IMR-90 (cell line): ENCODE data around the gene DDX41. TPM values are rescaled to one million over a fixed set of nuclear protein-coding genes. Genes with fewer than 3 reads are reported as not detected.

Experiments
- ATAC-seq: fragments of 200-7000 bp; cut with Tn5 transposase; 2 replicates; pipeline ENCODE4 v1.9.1; 2020; ENCODE audit warnings: low read depth, mild to moderate bottlenecking, moderate library complexity
- BruUV-seq: library from RNA; stranded (reverse); fragments of 400-500 nt; replicated peaks from 2 replicates; lab custom pipeline; 2021; lab: Mats Ljungman, UMichigan
- CTCF ChIA-PET: fragments of 300-600 bp; formaldehyde crosslinking; extraction: SDS; loops from one replicate; lab custom pipeline; 2021; ENCODE audit warnings: antibody characterized with exemption; lab: Yijun Ruan, JAX
- POLR2A ChIA-PET: fragments of 300-600 bp; sonication (Branson Sonifier 250); formaldehyde crosslinking; loops from one replicate; lab custom pipeline; 2022; ENCODE audit warnings: antibody characterized with exemption; ENCODE audit not compliant: unreplicated experiment; lab: Charles Lee
- DNase-seq: peaks from one replicate; pipeline ENCODE4 v3.0.0; 2013
- H2AFZ ChIP-seq: replicated peaks from 2 replicates; pipeline ENCODE3; 2013; ENCODE audit warnings: low read length, mild to moderate bottlenecking; ENCODE audit not compliant: poor library complexity
- H2AK5ac ChIP-seq: 2 replicates; pipeline ENCODE4 v1.6.1; 2013; ENCODE audit warnings: low read depth, low read length, inconsistent platforms
- H2AK9ac ChIP-seq: replicated peaks from 2 replicates; pipeline ENCODE3; 2013; ENCODE audit warnings: mild to moderate bottlenecking, low read depth, low read length, moderate library complexity; ENCODE audit not compliant: poor library complexity
- H2BK120ac ChIP-seq: 2 replicates; pipeline ENCODE4 v1.6.1; 2013; ENCODE audit warnings: low read depth, low read length, inconsistent platforms
- H2BK15ac ChIP-seq: 3 replicates; pipeline ENCODE4 v1.6.1; 2013; ENCODE audit warnings: low read depth, low read length, inconsistent platforms
- H2BK20ac ChIP-seq: 2 replicates; pipeline ENCODE4 v1.6.1; 2013; ENCODE audit warnings: low read depth, mild to moderate bottlenecking, inconsistent platforms, low read length, moderate library complexity
- H2BK5ac ChIP-seq: 2 replicates; pipeline ENCODE4 v1.6.1; 2013; ENCODE audit warnings: mild to moderate bottlenecking, low read depth, low read length, inconsistent platforms; ENCODE audit not compliant: poor library complexity, severe bottlenecking
- H3K14ac ChIP-seq: replicated peaks from 2 replicates; pipeline ENCODE4 v1.6.1; 2013; ENCODE audit warnings: low read depth, low read length, inconsistent platforms
- H3K18ac ChIP-seq: 2 replicates; pipeline ENCODE4 v1.6.1; 2013; ENCODE audit warnings: low read depth, low read length, control low read depth
- H3K23ac ChIP-seq: 2 replicates; pipeline ENCODE4 v1.6.1; 2013; ENCODE audit warnings: low read depth, low read length, inconsistent platforms
- H3K27ac ChIP-seq: 2 replicates; pipeline ENCODE4 v1.5.1; 2013; ENCODE audit warnings: mild to moderate bottlenecking, control low read depth, low read length; ENCODE audit not compliant: insufficient read depth
- H3K27me3 ChIP-seq: 2 replicates; pipeline ENCODE4 v1.6.1; 2013; ENCODE audit warnings: low read length; ENCODE audit not compliant: control insufficient read depth, insufficient read depth
- H3K36me3 ChIP-seq: 2 replicates; pipeline ENCODE4 v1.6.1; 2013; ENCODE audit warnings: low read length, mixed read lengths; ENCODE audit not compliant: control insufficient read depth, insufficient read depth
- H3K4ac ChIP-seq: 2 replicates; pipeline ENCODE4 v1.6.1; 2013; ENCODE audit warnings: low read depth, low read length, inconsistent platforms
- H3K4me1 ChIP-seq: 2 replicates; pipeline ENCODE4 v1.6.1; 2013; ENCODE audit warnings: low read length, mixed read lengths; ENCODE audit not compliant: control insufficient read depth, insufficient read depth
- H3K4me2 ChIP-seq: 2 replicates; pipeline ENCODE4 v1.6.1; 2013; ENCODE audit warnings: low read depth, mild to moderate bottlenecking, control low read depth, low read length, moderate library complexity
- H3K4me3 ChIP-seq: 2 replicates; pipeline ENCODE4 v1.5.1; 2013; ENCODE audit warnings: low read depth, mild to moderate bottlenecking, control low read depth, low read length, moderate library complexity; ENCODE audit not compliant: insufficient read depth
- H3K56ac ChIP-seq: 2 replicates; pipeline ENCODE4 v1.6.1; 2013; ENCODE audit warnings: low read length, inconsistent platforms; ENCODE audit not compliant: insufficient read depth; ENCODE audit errors: extremely low read depth
- H3K79me1 ChIP-seq, 2 experiments: 2 replicates each; pipeline ENCODE4 v1.6.1; 2013; ENCODE audit warnings: low read length in 2 of 2, inconsistent platforms in 1 of 2, low read depth in 1 of 2
- H3K9ac ChIP-seq: 2 replicates; pipeline ENCODE4 v1.6.1; 2013; ENCODE audit warnings: low read depth, low read length, control low read depth
- H3K9me1 ChIP-seq: 2 replicates; pipeline ENCODE4 v1.6.1; 2013; ENCODE audit warnings: low read length, inconsistent platforms; ENCODE audit not compliant: insufficient read depth
- H3K9me3 ChIP-seq: 2 replicates; pipeline ENCODE4 v1.6.1; 2013; ENCODE audit warnings: low read length; ENCODE audit not compliant: control insufficient read depth, insufficient read depth
- H4K20me1 ChIP-seq: 2 replicates; pipeline ENCODE4 v1.6.1; 2013; ENCODE audit warnings: low read length, inconsistent platforms; ENCODE audit not compliant: insufficient read depth
- H4K5ac ChIP-seq: 2 replicates; pipeline ENCODE4 v1.6.1; 2013; ENCODE audit warnings: mild to moderate bottlenecking, low read depth, low read length, control low read depth
- H4K8ac ChIP-seq, 2 experiments: 2 replicates each; pipeline ENCODE4 v1.6.1; 2013; ENCODE audit warnings: low read depth in 2 of 2, low read length in 2 of 2, control low read depth in 1 of 2, inconsistent platforms in 1 of 2
- H4K91ac ChIP-seq: 2 replicates; pipeline ENCODE4 v1.6.1; 2013; ENCODE audit warnings: low read depth, low read length, inconsistent platforms; ENCODE audit not compliant: insufficient read depth
- BHLHE40 ChIP-seq: fragments of 150-350 bp; IDR thresholded peaks from 2 replicates; pipeline ENCODE4 v1.6.1; 2016; ENCODE audit warnings: mild to moderate bottlenecking, low read depth, low read length
- FOS ChIP-seq: fragments of 150-350 bp; IDR thresholded peaks from 2 replicates; pipeline ENCODE4 v1.6.1; 2016; ENCODE audit warnings: low read depth, low read length
- MXI1 ChIP-seq: IDR thresholded peaks from 2 replicates; pipeline ENCODE4 v1.6.1; 2012; ENCODE audit warnings: low read depth, mild to moderate bottlenecking, low read length, moderate library complexity, borderline replicate concordance
- RFX5 ChIP-seq: IDR thresholded peaks from 2 replicates; pipeline ENCODE4 v1.8.0; 2012; ENCODE audit warnings: low read depth, mild to moderate bottlenecking, low read length, moderate library complexity
- WGBS, 2 experiments: methylation state at CpG; one replicate each; pipeline versions ENCODE4 v1.1.5 to v1.1.7; 2013; ENCODE audit warnings: missing lambda C conversion rate in 2 of 2; ENCODE audit not compliant: insufficient read length in 1 of 2; ENCODE audit errors: extremely low coverage in 2 of 2; 5-methylcytosine and 5-hydroxymethylcytosine counted together
- dilution Hi-C: fragments of 300-500 bp; cut with HindIII; formaldehyde crosslinking; loops from one replicate; pipeline ENCODE4 v1.14.3; 2018; ENCODE audit warnings: low sequenced_read_pairs; ENCODE audit not compliant: unreplicated experiment
- in situ Hi-C: fragments of 300-500 bp; cut with MboI; formaldehyde crosslinking; loops from 3 replicates; pipeline ENCODE4 v1.14.3; 2019; ENCODE audit warnings: low sequenced_read_pairs, inconsistent platforms, mixed read lengths
- intact Hi-C: fragments of 100-400 bp; cut with micrococcal nuclease; formaldehyde crosslinking; loops from 2 replicates; pipeline ENCODE4 v1.10.0; 2022
- polyA plus RNA-seq, 3 experiments: library from polyadenylated mRNA; depleted of rRNA; stranded (reverse); fragments of >200 nt; gene quantifications; 2 replicates each; pipeline ENCODE4 v1.2.3, GENCODE V29; 2012; ENCODE audit warnings: low replicate concordance in 1 of 3
- total RNA-seq: library from RNA; depleted of rRNA; stranded (reverse); fragments of >200 nt; gene quantifications from 2 replicates; pipeline ENCODE4 v1.2.3, GENCODE V29; 2012
- TF ChIP-seq, protein P1 (sequence below): conservative IDR thresholded peaks from 2 replicates; pipeline ENCODE4 v1.5.1; 2012; ENCODE audit warnings: mild to moderate bottlenecking, low read depth, low read length, improper control_type of control experiment

The DDX41 gene
- total and polyA plus RNA-seq, 2 of the 4 experiments (the other 2 are of a cell fraction): 130 to 170 TPM

- TF ChIP-seq RFX5 (no peak), MXI1 (no peak)
- TF ChIP-seq, protein P1, sequence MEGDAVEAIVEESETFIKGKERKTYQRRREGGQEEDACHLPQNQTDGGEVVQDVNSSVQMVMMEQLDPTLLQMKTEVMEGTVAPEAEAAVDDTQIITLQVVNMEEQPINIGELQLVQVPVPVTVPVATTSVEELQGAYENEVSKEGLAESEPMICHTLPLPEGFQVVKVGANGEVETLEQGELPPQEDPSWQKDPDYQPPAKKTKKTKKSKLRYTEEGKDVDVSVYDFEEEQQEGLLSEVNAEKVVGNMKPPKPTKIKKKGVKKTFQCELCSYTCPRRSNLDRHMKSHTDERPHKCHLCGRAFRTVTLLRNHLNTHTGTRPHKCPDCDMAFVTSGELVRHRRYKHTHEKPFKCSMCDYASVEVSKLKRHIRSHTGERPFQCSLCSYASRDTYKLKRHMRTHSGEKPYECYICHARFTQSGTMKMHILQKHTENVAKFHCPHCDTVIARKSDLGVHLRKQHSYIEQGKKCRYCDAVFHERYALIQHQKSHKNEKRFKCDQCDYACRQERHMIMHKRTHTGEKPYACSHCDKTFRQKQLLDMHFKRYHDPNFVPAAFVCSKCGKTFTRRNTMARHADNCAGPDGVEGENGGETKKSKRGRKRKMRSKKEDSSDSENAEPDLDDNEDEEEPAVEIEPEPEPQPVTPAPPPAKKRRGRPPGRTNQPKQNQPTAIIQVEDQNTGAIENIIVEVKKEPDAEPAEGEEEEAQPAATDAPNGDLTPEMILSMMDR: no peak
Measured at GRCh38 chr5:177528631-177529030, 11.9 kb upstream of the DDX41 start (continued).

DNA sequence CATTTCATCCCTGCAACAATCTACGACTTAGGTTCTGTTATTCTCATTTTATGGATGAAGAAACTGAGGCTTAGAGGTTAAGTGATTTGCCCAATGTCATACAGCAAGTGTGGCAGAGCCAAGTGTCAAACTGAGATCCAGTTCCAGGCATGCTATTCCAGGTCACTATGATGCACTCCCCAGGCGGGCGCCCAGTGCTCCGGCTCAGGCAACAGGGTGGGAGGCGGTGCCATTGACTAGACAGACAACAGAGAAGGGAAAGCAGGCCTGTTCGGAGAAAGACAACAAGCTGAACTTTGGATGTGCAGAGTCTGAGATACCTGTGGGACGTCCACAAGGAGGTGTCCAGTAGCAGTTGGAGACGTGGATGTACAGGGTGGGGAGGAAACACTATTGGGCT is 10.8 kb upstream of the DDX41 start:
- Histone ChIP-seq H2AK5ac (no peak overlapping the region), H3K4ac (no peak overlapping the region), H2BK20ac (no peak overlapping the region), H4K8ac (no peak overlapping the region), H4K20me1 (peaks cover 17% of the 10 kb centered on the region), H2AK9ac (no peak overlapping the region), H3K36me3 (peaks cover 92% of the 10 kb centered on the region), H2BK5ac (no peak overlapping the region), H3K27me3 (no peaks in the 10 kb centered on the region), H3K56ac (no peak overlapping the region), H2BK120ac (no peak overlapping the region), H3K9me1 (peaks cover 4% of the 10 kb centered on the region; the same call in 1 of the 2 replicates), H3K27ac (no peak overlapping the region), H3K18ac (no peak overlapping the region), H2BK15ac (no peak overlapping the region), H3K9ac (no peak overlapping the region), H3K79me1 (peaks cover 42 to 73% of the 10 kb centered on the region in 2 experiments), H3K4me1 (no peaks in the 10 kb centered on the region), H3K23ac (no peak overlapping the region), H3K9me3 (no peaks in the 10 kb centered on the region), H4K5ac (no peak overlapping the region), H2AFZ (no peak overlapping the region), H3K4me3 (no peak overlapping the region), H3K14ac (no peak overlapping the region), H3K4me2 (no peak overlapping the region), H4K91ac (no peak overlapping the region)
- no peak for TF ChIP-seq BHLHE40
- TF ChIP-seq, protein P1: no peak
- no peak for TF ChIP-seq FOS
- no TSS peak for BruUV-seq
- ATAC-seq: no peak
- ChIA-PET CTCF (no interaction called here), POLR2A (no interaction called here)
- in situ Hi-C loops: no loop called here
- dilution Hi-C loops: no loop called here
- no peak for DNase-seq
- 98% methylated on average over 5 of the region's 8 CpGs; no CpG with 5 or more reads in 1 of the 2 experiments for WGBS, 2 experiments
- intact Hi-C loops: no loop called here
